Measurements from ENCODE around the gene TRMT2A. TPM values are rescaled to one million over a fixed set of nuclear protein-coding genes. Genes with fewer than 3 reads are reported as not detected.
A peak's percentile ranks its signal among the peaks of the same experiment; 100 is the strongest.

The TRMT2A gene
- total RNA-seq, 1 donor from 2014 or later: 24.3 TPM

DNA sequence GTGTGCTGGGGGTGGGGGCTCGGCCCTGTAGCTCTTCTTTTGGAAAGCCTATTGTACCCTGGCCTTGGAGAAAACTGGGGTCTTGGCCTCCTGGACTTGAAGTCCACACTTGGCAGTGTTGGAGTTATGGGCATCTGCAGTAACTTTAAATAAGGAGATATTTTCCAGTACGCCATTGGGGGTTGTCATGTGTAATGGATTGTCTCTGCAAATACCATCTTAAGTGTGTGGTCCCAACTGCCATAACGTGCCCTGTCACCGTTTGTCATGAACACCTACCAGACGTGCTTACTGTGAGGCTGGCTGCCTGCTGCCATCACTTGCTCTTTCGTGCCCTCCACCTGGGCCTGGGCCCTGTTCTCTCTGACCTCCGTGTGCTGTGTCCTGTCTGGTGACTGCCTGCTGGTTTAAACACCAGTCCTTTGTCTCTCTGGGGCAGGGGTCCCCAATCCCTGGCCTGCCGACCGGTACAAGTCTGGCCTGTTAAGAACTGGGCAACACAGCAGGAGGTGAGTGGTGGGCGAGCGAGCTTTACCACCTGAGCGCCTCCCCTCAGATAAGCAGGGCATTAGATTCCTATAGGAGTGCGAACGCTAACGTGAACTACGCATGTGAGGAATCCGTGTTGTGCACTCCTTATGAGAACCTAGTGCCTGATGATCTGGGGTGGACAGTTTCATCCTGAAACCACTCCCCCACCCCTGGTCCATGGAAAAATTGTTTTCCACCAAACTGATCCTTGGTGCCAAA is 11.0 kb upstream of the TRMT2A start:
- H3K36me3 ChIP-seq: no peaks in the 10 kb centered on the region
- Mint-ChIP-seq H3K4me1 (peaks cover 9% of the 10 kb centered on the region), H3K4me3 (no peak overlapping the region), H3K27ac (no peak overlapping the region), H3K9me3 (no peaks in the 10 kb centered on the region), H3K36me3 (peaks cover 13% of the 10 kb centered on the region), H3K27me3 (ENCODE audit: insufficient read depth, low read depth) (peaks cover 5% of the 10 kb centered on the region)
- no peak for DNase-seq (ENCODE audit: low spot score)
- H3K4me2 ChIP-seq: no peak overlapping the region
- H3F3A ChIP-seq (ENCODE audit: low read depth): peaks cover 61% of the 10 kb centered on the region
- H4K20me1 ChIP-seq (ENCODE audit: low read depth): peaks cover 67% of the 10 kb centered on the region
- peak overlapping the region; percentile 63 for H3K27ac ChIP-seq
- H3K79me2 ChIP-seq (ENCODE audit: low read depth): peaks cover 28% of the 10 kb centered on the region
- H3K27me3 ChIP-seq: no peaks in the 10 kb centered on the region
- no peak overlapping the region for H2AFZ ChIP-seq (replicated peaks)
- H3K4me3 ChIP-seq: no peak overlapping the region
- no peaks in the 10 kb centered on the region for H3K9me3 ChIP-seq (ENCODE audit: low read depth)
- no peak overlapping the region for H3K9ac ChIP-seq
- peaks cover 8% of the 10 kb centered on the region for H3K4me1 ChIP-seq
- TF ChIP-seq EZH2phosphoT487 (IDR thresholded peaks at IDR 0.05): no peak
- no peak for TF ChIP-seq EZH2 (IDR thresholded peaks at IDR 0.05)
- TF ChIP-seq, protein P1, sequence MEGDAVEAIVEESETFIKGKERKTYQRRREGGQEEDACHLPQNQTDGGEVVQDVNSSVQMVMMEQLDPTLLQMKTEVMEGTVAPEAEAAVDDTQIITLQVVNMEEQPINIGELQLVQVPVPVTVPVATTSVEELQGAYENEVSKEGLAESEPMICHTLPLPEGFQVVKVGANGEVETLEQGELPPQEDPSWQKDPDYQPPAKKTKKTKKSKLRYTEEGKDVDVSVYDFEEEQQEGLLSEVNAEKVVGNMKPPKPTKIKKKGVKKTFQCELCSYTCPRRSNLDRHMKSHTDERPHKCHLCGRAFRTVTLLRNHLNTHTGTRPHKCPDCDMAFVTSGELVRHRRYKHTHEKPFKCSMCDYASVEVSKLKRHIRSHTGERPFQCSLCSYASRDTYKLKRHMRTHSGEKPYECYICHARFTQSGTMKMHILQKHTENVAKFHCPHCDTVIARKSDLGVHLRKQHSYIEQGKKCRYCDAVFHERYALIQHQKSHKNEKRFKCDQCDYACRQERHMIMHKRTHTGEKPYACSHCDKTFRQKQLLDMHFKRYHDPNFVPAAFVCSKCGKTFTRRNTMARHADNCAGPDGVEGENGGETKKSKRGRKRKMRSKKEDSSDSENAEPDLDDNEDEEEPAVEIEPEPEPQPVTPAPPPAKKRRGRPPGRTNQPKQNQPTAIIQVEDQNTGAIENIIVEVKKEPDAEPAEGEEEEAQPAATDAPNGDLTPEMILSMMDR (IDR thresholded peaks at IDR 0.05): no peak

DNA sequence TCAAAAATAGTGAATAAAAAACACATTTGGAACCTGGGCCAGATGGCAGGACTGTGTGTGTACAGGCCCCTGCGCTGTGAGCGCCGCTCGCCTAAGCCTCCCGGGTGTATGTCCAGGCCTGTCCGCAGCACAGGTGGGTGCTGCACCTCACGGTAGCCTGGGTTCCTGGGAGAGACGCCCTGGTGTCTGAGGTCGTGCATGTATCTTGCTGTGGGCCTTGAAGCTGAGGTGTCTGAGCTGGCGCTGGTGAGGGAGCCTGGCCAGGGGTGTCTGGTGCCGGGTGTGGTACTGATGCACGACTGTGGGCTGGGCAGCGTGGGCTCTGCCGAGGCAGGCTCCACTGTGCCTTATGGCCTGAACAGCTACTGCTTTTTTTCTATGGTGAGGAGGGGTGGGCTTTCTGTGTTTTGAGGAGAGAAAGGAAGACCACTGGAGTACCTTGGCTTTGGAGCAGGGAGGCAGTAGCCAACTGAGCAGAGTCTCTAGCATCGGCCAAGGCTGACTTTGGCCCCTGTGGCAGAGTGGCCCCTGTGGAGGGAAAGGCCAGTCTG is 10.4 kb upstream of the TRMT2A start:
- peaks cover 2% of the 10 kb centered on the region for H3K4me1 ChIP-seq
- no peaks in the 10 kb centered on the region for H3K36me3 ChIP-seq
- peaks cover 64% of the 10 kb centered on the region for H4K20me1 ChIP-seq (ENCODE audit: low read depth)
- H3K4me1 Mint-ChIP-seq: peaks cover 4% of the 10 kb centered on the region
- H3K27ac Mint-ChIP-seq: no peak overlapping the region
- H3K27me3 Mint-ChIP-seq (ENCODE audit: insufficient read depth, low read depth): peaks cover 5% of the 10 kb centered on the region
- peaks cover 28% of the 10 kb centered on the region for H3K79me2 ChIP-seq (ENCODE audit: low read depth)
- H3K36me3 Mint-ChIP-seq: peaks cover 13% of the 10 kb centered on the region
- no peak overlapping the region for H3K4me2 ChIP-seq
- H3K4me3 Mint-ChIP-seq: no peak overlapping the region
- no peaks in the 10 kb centered on the region for H3K27me3 ChIP-seq
- H2AFZ ChIP-seq (replicated peaks): no peak overlapping the region
- peak overlapping the region; percentile 63 for H3K27ac ChIP-seq
- no peak overlapping the region for H3K9ac ChIP-seq
- no peaks in the 10 kb centered on the region for H3K9me3 ChIP-seq (ENCODE audit: low read depth)
- H3K9me3 Mint-ChIP-seq: no peaks in the 10 kb centered on the region
- H3K4me3 ChIP-seq: no peak overlapping the region
- no peak for TF ChIP-seq EZH2 (IDR thresholded peaks at IDR 0.05)
- TF ChIP-seq, protein P1 (IDR thresholded peaks at IDR 0.05): no peak
- no peak for TF ChIP-seq EZH2phosphoT487 (IDR thresholded peaks at IDR 0.05)
- H3F3A ChIP-seq (ENCODE audit: low read depth): peaks cover 61% of the 10 kb centered on the region
- DNase-seq (ENCODE audit: low spot score): no peak

DNA sequence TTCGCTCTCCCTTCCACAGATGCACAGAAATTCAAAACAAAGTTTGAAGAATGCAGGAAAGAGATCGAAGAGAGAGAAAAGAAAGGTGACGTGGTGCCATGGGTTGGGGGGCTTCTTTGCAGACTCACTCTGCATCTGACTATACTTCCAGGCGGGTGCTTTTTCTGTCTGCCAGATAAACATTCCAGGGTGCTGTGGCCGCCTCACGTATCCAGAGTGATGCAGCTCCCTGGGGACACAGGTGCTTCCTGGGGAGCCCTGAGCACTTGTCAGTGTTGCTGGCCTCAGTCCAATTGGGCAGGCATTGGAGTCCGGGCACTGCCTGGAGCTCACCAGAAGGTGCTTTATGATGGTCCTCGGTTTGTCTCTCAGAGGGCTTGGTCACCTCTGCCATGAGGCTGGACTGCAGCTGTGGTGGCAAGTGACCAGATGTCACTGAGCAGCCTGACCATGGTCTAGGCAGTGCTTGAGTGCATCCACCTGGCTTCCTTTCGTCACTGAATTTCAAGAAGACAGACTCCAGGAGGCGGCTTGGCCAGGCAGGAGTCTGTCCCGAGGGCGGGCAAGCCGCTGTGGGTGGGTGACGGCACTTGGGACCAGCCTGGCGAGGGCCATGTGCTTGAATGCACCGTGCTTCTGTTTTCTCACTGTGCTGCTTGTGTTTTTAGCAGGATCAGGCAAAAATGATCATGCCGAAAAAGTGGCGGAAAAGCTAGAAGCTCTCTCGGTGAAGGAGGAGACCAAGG is 9.4 kb upstream of the TRMT2A start:
- no peak overlapping the region for H3K27ac Mint-ChIP-seq

More for the DNA sequence above, 9.4 kb upstream of the TRMT2A start:
- H3K9me3 Mint-ChIP-seq: no peaks in the 10 kb centered on the region
- TF ChIP-seq, protein P1 (IDR thresholded peaks at IDR 0.05): no peak
- TF ChIP-seq EZH2phosphoT487 (IDR thresholded peaks at IDR 0.05) (no peak), EZH2 (IDR thresholded peaks at IDR 0.05) (no peak)
- H4K20me1 ChIP-seq (ENCODE audit: low read depth): peaks cover 69% of the 10 kb centered on the region
- peaks cover 4% of the 10 kb centered on the region for H3K4me1 Mint-ChIP-seq
- H2AFZ ChIP-seq (replicated peaks): no peak overlapping the region
- no peak overlapping the region for H3K9ac ChIP-seq
- no peaks in the 10 kb centered on the region for H3K4me1 ChIP-seq
- no peak overlapping the region for H3K27ac ChIP-seq
- peaks cover 69% of the 10 kb centered on the region for H3F3A ChIP-seq (ENCODE audit: low read depth)
- no peaks in the 10 kb centered on the region for H3K27me3 ChIP-seq
- H3K27me3 Mint-ChIP-seq (ENCODE audit: insufficient read depth, low read depth): peaks cover 5% of the 10 kb centered on the region
- no peak overlapping the region for H3K4me3 ChIP-seq
- no peak overlapping the region for H3K4me2 ChIP-seq
- no peaks in the 10 kb centered on the region for H3K9me3 ChIP-seq (ENCODE audit: low read depth)
- H3K36me3 ChIP-seq: no peaks in the 10 kb centered on the region
- peaks cover 33% of the 10 kb centered on the region for H3K79me2 ChIP-seq (ENCODE audit: low read depth)
- H3K4me3 Mint-ChIP-seq: no peak overlapping the region
- no peak for DNase-seq (ENCODE audit: low spot score)
- peaks cover 13% of the 10 kb centered on the region for H3K36me3 Mint-ChIP-seq
